ENCODE results near the gene ENHO. TPM values are rescaled to one million over a fixed set of nuclear protein-coding genes. Genes with fewer than 3 reads are reported as not detected.

ENHO gene
- total RNA-seq, 1 donor from 2014 or later = 0.96 TPM

DNA sequence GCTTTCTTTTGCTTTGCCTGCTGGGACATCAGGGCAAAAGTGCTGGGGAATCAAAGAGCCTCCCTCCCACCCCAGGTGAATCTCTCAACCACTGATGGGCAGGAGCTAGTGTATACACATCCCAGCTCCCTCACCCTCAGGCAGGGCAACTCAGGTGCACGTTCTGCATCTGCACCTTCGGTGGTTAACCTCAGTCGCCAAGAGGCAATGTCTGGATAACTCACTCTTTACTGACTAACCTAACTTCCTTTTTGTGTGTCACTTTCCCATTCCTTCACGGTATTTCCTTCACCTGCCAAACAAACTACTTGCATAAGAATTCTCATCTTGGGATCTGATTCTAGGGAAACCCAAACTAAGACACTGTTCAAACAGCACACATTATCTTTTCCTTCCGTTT is 40.5 kb upstream of the ENHO start:
- DNase-seq (ENCODE audit: low spot score in 2 of 2, unreplicated experiment in 2 of 2) = no peak
- H3K36me3 Mint-ChIP-seq = peaks cover 5% of the 10 kb centered on the region
- peaks cover 39% of the 10 kb centered on the region for H3K27me3 Mint-ChIP-seq (ENCODE audit: low read depth)
- H3K27ac Mint-ChIP-seq = no peak overlapping the region
- no peak overlapping the region for H3K4me3 Mint-ChIP-seq
- TF ChIP-seq, protein P1, sequence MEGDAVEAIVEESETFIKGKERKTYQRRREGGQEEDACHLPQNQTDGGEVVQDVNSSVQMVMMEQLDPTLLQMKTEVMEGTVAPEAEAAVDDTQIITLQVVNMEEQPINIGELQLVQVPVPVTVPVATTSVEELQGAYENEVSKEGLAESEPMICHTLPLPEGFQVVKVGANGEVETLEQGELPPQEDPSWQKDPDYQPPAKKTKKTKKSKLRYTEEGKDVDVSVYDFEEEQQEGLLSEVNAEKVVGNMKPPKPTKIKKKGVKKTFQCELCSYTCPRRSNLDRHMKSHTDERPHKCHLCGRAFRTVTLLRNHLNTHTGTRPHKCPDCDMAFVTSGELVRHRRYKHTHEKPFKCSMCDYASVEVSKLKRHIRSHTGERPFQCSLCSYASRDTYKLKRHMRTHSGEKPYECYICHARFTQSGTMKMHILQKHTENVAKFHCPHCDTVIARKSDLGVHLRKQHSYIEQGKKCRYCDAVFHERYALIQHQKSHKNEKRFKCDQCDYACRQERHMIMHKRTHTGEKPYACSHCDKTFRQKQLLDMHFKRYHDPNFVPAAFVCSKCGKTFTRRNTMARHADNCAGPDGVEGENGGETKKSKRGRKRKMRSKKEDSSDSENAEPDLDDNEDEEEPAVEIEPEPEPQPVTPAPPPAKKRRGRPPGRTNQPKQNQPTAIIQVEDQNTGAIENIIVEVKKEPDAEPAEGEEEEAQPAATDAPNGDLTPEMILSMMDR (IDR thresholded peaks at IDR 0.05; ENCODE audit: unreplicated experiment) = no peak
- peaks cover 3% of the 10 kb centered on the region for H3K9me3 Mint-ChIP-seq
- H3K4me1 Mint-ChIP-seq = peaks cover 20% of the 10 kb centered on the region

DNA sequence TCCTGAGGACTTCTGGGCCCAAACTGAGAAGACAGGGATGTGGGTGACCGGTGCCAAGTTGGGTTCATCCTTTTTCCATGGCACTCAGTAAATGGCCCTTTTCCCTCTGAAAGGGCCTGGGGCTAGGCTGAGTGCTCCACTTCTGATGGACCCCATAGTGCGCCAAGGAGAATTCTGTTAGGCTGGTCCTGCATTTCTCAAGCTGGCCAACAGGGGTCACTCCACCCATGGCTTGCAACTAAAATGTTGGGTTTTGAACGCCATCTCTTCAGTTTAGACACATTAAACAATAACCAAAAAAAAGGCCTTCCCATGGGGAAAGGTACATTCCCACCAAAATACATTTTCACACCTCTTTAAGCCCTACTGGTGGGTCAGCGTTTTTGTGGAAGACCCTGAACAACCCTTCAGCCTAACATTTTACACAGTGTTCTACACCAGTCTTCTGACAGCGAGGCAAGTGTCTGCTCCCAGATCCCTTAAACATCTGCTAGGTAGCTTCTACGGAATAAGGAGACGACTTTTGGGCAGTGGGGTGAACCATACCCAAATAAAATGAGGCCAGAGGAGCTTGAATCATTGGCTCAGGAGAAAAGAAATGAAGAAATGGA is 39.5 kb upstream of the ENHO start:
- H3K4me1 Mint-ChIP-seq = peaks cover 29% of the 10 kb centered on the region
- H3K9me3 Mint-ChIP-seq = peaks cover 3% of the 10 kb centered on the region
- no peak for DNase-seq (ENCODE audit: low spot score in 2 of 2, unreplicated experiment in 2 of 2)
- H3K27ac Mint-ChIP-seq = no peak overlapping the region
- no peak overlapping the region for H3K4me3 Mint-ChIP-seq
- H3K27me3 Mint-ChIP-seq (ENCODE audit: low read depth) = peaks cover 32% of the 10 kb centered on the region
- H3K36me3 Mint-ChIP-seq = peaks cover 5% of the 10 kb centered on the region
- TF ChIP-seq, protein P1 (IDR thresholded peaks at IDR 0.05; ENCODE audit: unreplicated experiment) = peak; percentile 72

DNA sequence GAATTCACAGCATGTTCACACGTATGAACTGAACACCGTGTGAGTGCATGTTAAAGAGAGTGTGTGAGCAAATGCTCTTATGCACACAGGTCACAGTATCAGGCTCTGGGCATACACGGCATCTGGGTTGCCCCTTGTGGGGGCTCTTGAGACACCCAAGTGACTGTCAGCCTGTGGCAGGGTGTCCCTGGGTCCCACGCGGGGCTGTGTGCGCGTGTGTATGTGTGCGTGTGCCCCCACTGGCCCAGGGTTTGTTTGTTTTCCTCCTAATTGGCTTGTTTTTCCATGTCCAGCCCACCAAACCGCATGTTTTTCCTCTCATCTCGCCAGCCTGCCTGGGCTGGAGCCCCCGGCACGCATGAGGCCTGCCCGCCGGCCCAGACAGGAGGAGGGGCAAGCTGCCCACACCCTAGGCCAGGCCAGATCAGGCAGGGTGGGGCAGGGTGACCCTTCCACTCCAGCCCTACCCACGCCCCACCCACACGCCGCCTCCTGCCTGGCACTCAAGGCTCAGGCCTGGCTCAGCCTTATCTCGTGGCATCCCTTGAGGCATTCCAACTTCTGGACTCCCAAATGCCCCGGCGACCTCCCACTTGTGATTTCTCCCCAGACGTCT is 37.9 kb upstream of the ENHO start:
- Mint-ChIP-seq H3K27me3 (ENCODE audit: low read depth) (peaks cover 24% of the 10 kb centered on the region), H3K27ac (no peak overlapping the region), H3K4me1 (peaks cover 35% of the 10 kb centered on the region), H3K4me3 (no peak overlapping the region), H3K36me3 (peaks cover 4% of the 10 kb centered on the region), H3K9me3 (peaks cover 3% of the 10 kb centered on the region)
- TF ChIP-seq, protein P1 (IDR thresholded peaks at IDR 0.05; ENCODE audit: unreplicated experiment) = no peak
- no peak for DNase-seq (ENCODE audit: low spot score in 2 of 2, unreplicated experiment in 2 of 2)

DNA sequence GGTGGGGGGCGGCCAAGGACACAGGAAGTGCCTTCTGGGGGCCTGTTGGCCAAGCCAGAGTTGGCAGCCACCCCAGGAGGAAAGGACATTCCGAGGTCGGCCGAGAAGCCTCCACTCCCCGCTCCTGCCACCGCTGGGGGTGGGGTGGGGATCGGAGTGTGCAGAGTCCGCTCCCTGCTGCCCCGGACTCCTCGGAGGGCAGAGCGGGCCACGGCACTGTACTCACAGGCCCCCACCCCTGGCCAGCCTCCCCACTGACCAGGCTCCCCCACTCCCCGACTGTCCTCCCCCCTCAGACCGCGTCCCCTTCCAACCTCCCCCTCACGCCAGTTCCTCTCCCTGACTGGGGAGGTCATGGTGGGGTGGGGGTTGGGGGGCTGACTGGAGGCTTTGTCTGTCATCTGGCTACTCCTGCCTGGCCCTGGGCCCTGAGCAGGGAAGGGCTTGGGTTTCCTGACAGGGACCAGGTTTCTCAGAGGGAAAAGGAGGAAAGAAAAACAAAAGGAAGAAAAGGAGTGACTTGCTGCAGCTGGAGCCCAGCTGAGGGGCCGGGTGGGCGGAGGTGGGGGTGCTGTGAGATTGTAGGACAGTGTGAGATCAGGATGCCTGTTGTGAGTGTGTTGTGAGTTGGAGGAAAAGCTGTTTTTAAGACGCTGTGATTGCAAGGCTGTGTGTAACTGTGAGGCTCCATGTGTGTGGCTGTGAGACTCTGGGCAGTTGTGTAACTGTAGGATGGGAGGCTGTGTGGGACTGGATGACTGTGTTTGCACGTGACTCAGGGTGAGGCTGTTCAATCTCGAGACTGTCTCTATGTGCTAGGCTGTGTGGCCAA is 37.0 kb upstream of the ENHO start:
- H3K36me3 Mint-ChIP-seq = peaks cover 4% of the 10 kb centered on the region
- TF ChIP-seq, protein P1 (IDR thresholded peaks at IDR 0.05; ENCODE audit: unreplicated experiment) = no peak
- H3K9me3 Mint-ChIP-seq = peaks cover 3% of the 10 kb centered on the region
- peaks cover 43% of the 10 kb centered on the region for H3K4me1 Mint-ChIP-seq
- peak overlapping the region; percentile 48 for H3K27ac Mint-ChIP-seq
- H3K4me3 Mint-ChIP-seq = peak overlapping the region; percentile 3
- H3K27me3 Mint-ChIP-seq (ENCODE audit: low read depth) = peaks cover 21% of the 10 kb centered on the region
- no peak for DNase-seq (ENCODE audit: low spot score in 2 of 2, unreplicated experiment in 2 of 2)

DNA sequence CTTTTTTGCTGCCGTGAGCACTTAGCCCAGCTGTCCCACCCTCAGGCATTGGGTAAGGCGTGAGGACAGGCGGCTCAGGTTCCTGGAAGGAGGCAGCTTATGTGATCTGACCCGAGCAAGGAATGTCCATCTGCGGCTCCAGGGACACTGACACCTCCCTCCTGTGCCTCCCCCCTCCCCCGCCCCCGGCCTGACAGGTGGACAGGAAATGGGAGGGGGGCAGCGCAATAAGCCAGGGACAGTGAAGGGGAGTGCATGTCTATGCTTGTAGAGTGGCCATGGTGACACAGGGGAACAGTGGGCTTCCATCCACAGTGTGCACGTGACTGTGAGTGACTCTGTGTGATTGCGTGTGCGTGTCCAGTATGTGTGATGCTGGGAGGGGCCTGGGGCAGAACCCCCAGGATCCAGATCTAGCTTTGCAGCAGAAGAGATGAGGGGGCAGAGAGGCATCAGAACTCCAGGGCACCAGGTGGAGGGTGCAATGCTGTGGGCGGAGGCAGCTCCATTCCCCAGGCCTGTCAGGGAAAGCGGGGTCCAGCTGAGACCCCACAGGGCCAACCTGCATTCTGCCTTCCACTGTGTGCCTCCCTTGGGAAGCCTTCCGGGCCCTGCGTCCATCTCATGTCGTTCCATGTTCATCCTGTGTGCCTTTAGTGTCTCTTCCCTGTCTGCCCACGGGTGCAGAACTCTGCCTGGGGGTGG is 36.3 kb upstream of the ENHO start:
- Mint-ChIP-seq H3K4me1 (peaks cover 50% of the 10 kb centered on the region), H3K4me3 (no peak overlapping the region), H3K36me3 (peaks cover 4% of the 10 kb centered on the region), H3K27ac (no peak overlapping the region), H3K9me3 (peaks cover 3% of the 10 kb centered on the region), H3K27me3 (ENCODE audit: low read depth) (peaks cover 16% of the 10 kb centered on the region)
- TF ChIP-seq, protein P1 (IDR thresholded peaks at IDR 0.05; ENCODE audit: unreplicated experiment) = no peak
- DNase-seq (ENCODE audit: low spot score in 2 of 2, unreplicated experiment in 2 of 2) = no peak
